A673 (cell line): ENCODE results near the gene CREB1. TPM values are rescaled to one million over a fixed set of nuclear protein-coding genes. Genes with fewer than 3 reads are reported as not detected.

ENCODE experiments used
- BruUV-seq: library from RNA; stranded (reverse); fragments of 400-500 nt; replicated peaks from 2 replicates; lab custom pipeline; 2021; lab: Mats Ljungman, UMichigan
- CTCF ChIA-PET: fragments of 300-600 bp; sonication (Branson Sonifier 250); formaldehyde crosslinking; loops from one replicate; lab custom pipeline; 2022; ENCODE audit warnings: antibody characterized with exemption; lab: Charles Lee
- POLR2A ChIA-PET: fragments of 300-600 bp; sonication (Branson Sonifier 250); formaldehyde crosslinking; loops from one replicate; lab custom pipeline; 2022; ENCODE audit warnings: antibody characterized with exemption; ENCODE audit not compliant: low non-redundant PET; lab: Charles Lee
- DNase-seq: peaks from one replicate; pipeline ENCODE4 v3.0.0-alpha.2; 2015; ENCODE audit warnings: low spot score
- H3K27ac ChIP-seq: fragments of 200-600 bp; sonication (generic); 2 replicates; pipeline ENCODE4 v1.5.1; 2016; ENCODE audit warnings: mixed run types, low read depth, mild to moderate bottlenecking, mixed read lengths, antibody characterized with exemption, low read length; ENCODE audit not compliant: poor library complexity, severe bottlenecking
- H3K27me3 ChIP-seq: fragments of 200-600 bp; sonication (generic); replicated peaks from 2 replicates; pipeline ENCODE4 v1.6.1; 2017; ENCODE audit warnings: mixed run types, low read depth, mild to moderate bottlenecking, mixed read lengths, antibody characterized with exemption, low read length; ENCODE audit not compliant: insufficient read depth, poor library complexity
- H3K36me3 ChIP-seq: fragments of 200-600 bp; sonication (generic); 2 replicates; pipeline ENCODE4 v1.6.1; 2016; ENCODE audit warnings: mixed run types, mild to moderate bottlenecking, mixed read lengths, antibody characterized with exemption, low read length; ENCODE audit not compliant: insufficient read depth, poor library complexity, severe bottlenecking
- H3K4me1 ChIP-seq: fragments of 200-600 bp; sonication (generic); 2 replicates; pipeline ENCODE4 v1.6.1; 2017; ENCODE audit warnings: mixed run types, mild to moderate bottlenecking, mixed read lengths, antibody characterized with exemption, low read length; ENCODE audit not compliant: insufficient read depth, poor library complexity, severe bottlenecking
- H3K4me3 ChIP-seq: fragments of 200-600 bp; sonication (generic); 2 replicates; pipeline ENCODE4 v1.5.1; 2016; ENCODE audit warnings: low read depth, mixed run types, mild to moderate bottlenecking, mixed read lengths, low read length; ENCODE audit not compliant: poor library complexity, severe bottlenecking
- H3K9me3 ChIP-seq: fragments of 200-600 bp; sonication (generic); 2 replicates; pipeline ENCODE4 v1.6.1; 2016; ENCODE audit warnings: mixed run types, low read depth, mild to moderate bottlenecking, mixed read lengths, antibody characterized with exemption, low read length; ENCODE audit not compliant: poor library complexity, severe bottlenecking
- EZH2 ChIP-seq: fragments of 200-600 bp; sonication (generic); IDR thresholded peaks from 2 replicates; pipeline ENCODE4 v1.6.1; 2017; ENCODE audit warnings: borderline replicate concordance, low read depth, mild to moderate bottlenecking, mixed read lengths, antibody characterized with exemption, low read length; ENCODE audit not compliant: poor library complexity, severe bottlenecking
- intact Hi-C: fragments of 100-400 bp; cut with micrococcal nuclease; formaldehyde crosslinking; loops from one replicate; pipeline ENCODE4 v1.10.0; 2022; ENCODE audit not compliant: unreplicated experiment
- total RNA-seq: library from RNA; stranded (reverse); gene quantifications from 2 replicates; pipeline ENCODE4 v1.2.3, GENCODE V29; 2021
- TF ChIP-seq, protein P1 (sequence below): fragments of 300-800, 200-600 bp; sonication (generic); conservative IDR thresholded peaks from 2 replicates; pipeline ENCODE4 v1.5.1; 2017; ENCODE audit warnings: low read depth, mild to moderate bottlenecking, antibody characterized with exemption, low read length, moderate library complexity, mixed read lengths

CREB1 gene
- total RNA-seq, 1 experiment from 2014 or later, result 78.5 TPM

DNA sequence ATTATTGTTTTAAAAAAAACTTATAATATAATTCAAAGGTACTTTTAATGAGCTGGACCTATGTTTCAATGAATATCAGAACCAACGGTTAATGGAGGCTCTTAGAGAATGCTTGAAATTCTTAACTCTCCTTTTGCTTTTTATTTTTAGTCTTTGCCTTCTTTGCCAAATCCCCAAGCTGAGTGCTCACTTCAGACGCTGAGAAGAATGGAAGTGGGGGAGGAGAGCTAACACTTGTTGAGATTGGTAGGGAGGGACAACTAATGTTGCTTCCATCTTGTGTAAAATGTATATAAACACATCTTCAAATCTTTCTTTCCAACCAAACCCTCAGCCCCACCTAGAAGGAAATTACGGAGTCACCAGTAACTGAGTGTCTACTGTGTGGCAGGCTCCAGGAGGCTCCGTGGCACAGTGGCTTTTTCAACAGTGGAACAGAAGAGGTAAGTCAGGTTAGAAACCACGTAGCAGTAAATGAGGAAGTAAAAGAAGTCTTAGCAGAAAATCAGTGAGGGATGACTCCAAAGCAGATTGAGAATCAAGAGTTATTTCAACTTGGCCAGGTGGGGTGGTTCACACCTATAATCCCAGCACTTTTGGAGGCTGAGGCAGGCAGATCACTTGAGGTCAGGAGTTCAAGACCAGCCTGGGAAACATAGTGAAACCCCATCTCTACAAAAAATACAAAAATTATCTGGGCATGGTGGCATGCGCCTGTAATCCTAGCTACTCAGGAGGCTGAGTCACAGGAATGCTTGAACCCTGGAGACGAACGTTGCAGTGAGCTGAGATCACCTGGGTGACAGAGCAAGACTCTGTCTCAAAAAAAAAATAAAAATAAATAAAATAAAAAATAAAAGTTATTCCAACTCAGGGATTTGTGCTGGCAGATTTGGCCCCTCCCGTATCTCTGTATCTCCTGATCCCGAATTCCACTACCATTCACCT, 45.0 kb upstream of the CREB1 start:
- intact Hi-C loops, result no loop called here
- Histone ChIP-seq H3K4me3 (no peak overlapping the region), H3K27ac (no peak overlapping the region), H3K27me3 (peaks cover 18% of the 10 kb centered on the region), H3K4me1 (no peaks in the 10 kb centered on the region), H3K36me3 (no peaks in the 10 kb centered on the region), H3K9me3 (no peaks in the 10 kb centered on the region)
- ChIA-PET CTCF (no interaction called here), POLR2A (no interaction called here)
- no peak for DNase-seq
- TF ChIP-seq EZH2, result no peak
- TF ChIP-seq, protein P1, sequence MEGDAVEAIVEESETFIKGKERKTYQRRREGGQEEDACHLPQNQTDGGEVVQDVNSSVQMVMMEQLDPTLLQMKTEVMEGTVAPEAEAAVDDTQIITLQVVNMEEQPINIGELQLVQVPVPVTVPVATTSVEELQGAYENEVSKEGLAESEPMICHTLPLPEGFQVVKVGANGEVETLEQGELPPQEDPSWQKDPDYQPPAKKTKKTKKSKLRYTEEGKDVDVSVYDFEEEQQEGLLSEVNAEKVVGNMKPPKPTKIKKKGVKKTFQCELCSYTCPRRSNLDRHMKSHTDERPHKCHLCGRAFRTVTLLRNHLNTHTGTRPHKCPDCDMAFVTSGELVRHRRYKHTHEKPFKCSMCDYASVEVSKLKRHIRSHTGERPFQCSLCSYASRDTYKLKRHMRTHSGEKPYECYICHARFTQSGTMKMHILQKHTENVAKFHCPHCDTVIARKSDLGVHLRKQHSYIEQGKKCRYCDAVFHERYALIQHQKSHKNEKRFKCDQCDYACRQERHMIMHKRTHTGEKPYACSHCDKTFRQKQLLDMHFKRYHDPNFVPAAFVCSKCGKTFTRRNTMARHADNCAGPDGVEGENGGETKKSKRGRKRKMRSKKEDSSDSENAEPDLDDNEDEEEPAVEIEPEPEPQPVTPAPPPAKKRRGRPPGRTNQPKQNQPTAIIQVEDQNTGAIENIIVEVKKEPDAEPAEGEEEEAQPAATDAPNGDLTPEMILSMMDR, result no peak
- no TSS peak for BruUV-seq

DNA sequence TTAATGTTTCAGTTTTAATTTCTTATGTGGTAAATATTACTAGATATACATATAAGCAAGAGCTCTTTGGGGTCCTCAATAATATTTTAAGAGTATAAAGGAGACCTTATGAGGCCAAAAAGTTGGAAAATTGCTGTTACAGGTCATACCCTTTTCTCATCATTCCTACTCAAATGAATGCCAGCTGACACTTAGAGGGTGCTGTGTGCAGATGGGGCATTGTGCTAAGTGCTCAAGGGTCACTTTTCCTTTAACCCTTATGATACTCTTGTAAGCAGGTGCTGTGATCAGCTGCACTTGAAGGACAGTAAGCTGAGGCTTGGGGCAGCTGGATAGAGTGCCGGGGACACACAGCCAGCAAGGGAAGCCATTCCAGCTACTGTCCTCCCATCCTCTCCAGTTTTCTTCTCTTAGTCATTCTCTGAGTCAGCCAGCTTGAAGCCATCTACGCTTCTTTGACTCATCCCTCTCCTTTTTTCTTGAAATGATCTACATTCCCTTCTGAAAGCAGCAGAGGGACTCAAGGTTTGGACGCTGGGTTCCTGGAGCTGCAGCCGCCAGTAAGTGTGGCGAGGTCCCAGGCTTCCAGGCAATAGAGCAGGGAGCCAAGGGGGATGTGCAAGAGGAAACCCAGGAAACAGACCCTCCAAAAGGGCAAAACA, 42.0 kb upstream of the CREB1 start:
- no peak overlapping the region for H3K4me3 ChIP-seq
- intact Hi-C loops, result no loop called here
- peak; percentile 38 for DNase-seq
- ChIA-PET CTCF (no interaction called here), POLR2A (no interaction called here)
- no peaks in the 10 kb centered on the region for H3K36me3 ChIP-seq
- BruUV-seq, result no TSS peak
- no peaks in the 10 kb centered on the region for H3K9me3 ChIP-seq
- no peak overlapping the region for H3K27ac ChIP-seq
- H3K4me1 ChIP-seq, result no peaks in the 10 kb centered on the region
- peaks cover 4% of the 10 kb centered on the region for H3K27me3 ChIP-seq
- TF ChIP-seq EZH2, result no peak
- TF ChIP-seq, protein P1, result no peak

DNA sequence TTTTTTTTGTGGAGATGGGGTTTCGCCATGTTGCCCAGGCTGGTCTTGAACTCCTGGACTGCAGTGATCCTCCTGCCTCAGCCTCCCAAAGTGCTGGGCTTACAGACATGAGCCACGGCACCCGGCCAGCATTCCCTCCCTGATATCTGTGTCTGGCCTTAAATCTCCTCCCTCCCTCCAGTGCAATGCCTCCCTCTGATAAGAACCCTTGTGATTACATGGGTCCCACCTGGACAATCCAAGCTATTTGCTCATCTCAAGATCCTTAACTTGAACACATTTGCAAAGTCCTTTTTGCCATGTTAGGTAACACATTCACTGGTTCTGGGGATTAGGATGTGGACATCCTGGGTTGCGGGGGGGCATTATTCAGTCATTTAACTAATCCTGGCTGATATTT, 40.5 kb upstream of the CREB1 start:
- Histone ChIP-seq H3K27ac (no peak overlapping the region), H3K9me3 (no peaks in the 10 kb centered on the region), H3K36me3 (no peaks in the 10 kb centered on the region), H3K4me1 (no peaks in the 10 kb centered on the region), H3K27me3 (no peaks in the 10 kb centered on the region), H3K4me3 (no peak overlapping the region)
- no peak for DNase-seq
- POLR2A ChIA-PET, result no interaction called here
- CTCF ChIA-PET, result no interaction called here
- no TSS peak for BruUV-seq
- intact Hi-C loops, result no loop called here
- TF ChIP-seq, protein P1, result no peak
- TF ChIP-seq EZH2, result no peak
